Endothelial cell of umbilical vein (primary cell): Measurements from ENCODE around the gene RNF145. TPM values are rescaled to one million over a fixed set of nuclear protein-coding genes. Genes with fewer than 3 reads are reported as not detected.

ENCODE experiments used
- BruUV-seq: library from RNA; stranded (reverse); fragments of 400-500 nt; replicated peaks from 2 replicates; lab custom pipeline; 2021; lab: Mats Ljungman, UMichigan
- CTCF ChIA-PET: fragments of 300-600, 350-600 bp; sonication (Branson Sonifier 250); formaldehyde crosslinking; loops from one replicate; lab custom pipeline; 2021; ENCODE audit warnings: antibody characterized with exemption, inconsistent platforms; lab: Charles Lee
- POLR2A ChIA-PET: fragments of 300-600, 350-600 bp; sonication (Branson Sonifier 250); formaldehyde crosslinking; loops from one replicate; lab custom pipeline; 2021; ENCODE audit warnings: antibody characterized with exemption, inconsistent platforms; lab: Charles Lee
- DNase-seq: peaks from one replicate; pipeline ENCODE4 v3.0.0-alpha.2; 2011; ENCODE audit warnings: low read depth, low spot score
- FAIRE-seq: peaks from 2 replicates; lab custom pipeline; 2011; peaks lifted over from hg19 to GRCh38; lab: Jason Lieb, UNC
- H2AFZ ChIP-seq: 2 replicates; pipeline ENCODE4 v1.6.0; 2012; ENCODE audit warnings: low read depth, low read length, control low read depth, inconsistent platforms
- H3K27ac ChIP-seq: 2 replicates; pipeline ENCODE4 v1.5.1; 2011; ENCODE audit warnings: low read depth, mild to moderate bottlenecking, control low read depth, low read length, moderate library complexity; ENCODE audit not compliant: insufficient read depth
- H3K27me3 ChIP-seq, 2 experiments: 2 replicates each; pipeline versions ENCODE4 v1.6.0 to v1.6.1; 2011; ENCODE audit warnings: low read length in 2 of 2, mixed read lengths in 1 of 2; ENCODE audit not compliant: control insufficient read depth in 2 of 2, insufficient read depth in 2 of 2
- H3K36me3 ChIP-seq, 2 experiments: 2 replicates in 1 of 2; 3 replicates in 1 of 2; pipeline ENCODE4 v1.5.1; 2011; ENCODE audit warnings: low read length in 2 of 2, mild to moderate bottlenecking in 1 of 2, moderate library complexity in 1 of 2; ENCODE audit not compliant: control insufficient read depth in 2 of 2, insufficient read depth in 2 of 2; ENCODE audit errors: extremely low read depth in 1 of 2
- H3K4me1 ChIP-seq: 3 replicates; pipeline ENCODE4 v1.5.1; 2011; ENCODE audit warnings: mild to moderate bottlenecking, low read length; ENCODE audit not compliant: control insufficient read depth, insufficient read depth; ENCODE audit errors: extremely low read depth
- H3K4me2 ChIP-seq: 2 replicates; pipeline ENCODE4 v1.6.1; 2011; ENCODE audit warnings: low read length, control low read depth, mixed read lengths; ENCODE audit not compliant: insufficient read depth
- H3K4me3 ChIP-seq, 3 experiments: fragments of 200-600 bp in 1 of 3; sonication (generic), shearing (Covaris generic) in 1 of 3; replicated peaks in 1 of 3; 2 replicates each; pipeline ENCODE4 v1.5.1; 2011 to 2016; ENCODE audit warnings: control low read depth in 3 of 3, low read length in 3 of 3, mild to moderate bottlenecking in 2 of 3, inconsistent platforms in 1 of 3, low read depth in 1 of 3, moderate library complexity in 1 of 3; ENCODE audit not compliant: insufficient read depth in 1 of 3
- H3K79me2 ChIP-seq: 2 replicates; pipeline ENCODE4 v1.6.0; 2012; ENCODE audit warnings: low read length, inconsistent platforms; ENCODE audit not compliant: control insufficient read depth, insufficient read depth
- H3K9ac ChIP-seq: replicated peaks from 2 replicates; pipeline ENCODE3; 2011; ENCODE audit warnings: low read length, control low read depth; ENCODE audit not compliant: insufficient read depth; ENCODE audit errors: extremely low read depth
- H3K9me1 ChIP-seq: replicated peaks from 3 replicates; pipeline ENCODE4 v1.6.0; 2011; ENCODE audit warnings: mild to moderate bottlenecking, low read length; ENCODE audit not compliant: control insufficient read depth, insufficient read depth; ENCODE audit errors: extremely low read depth
- H3K9me3 ChIP-seq: replicated peaks from 2 replicates; pipeline ENCODE4 v1.5.1; 2012; ENCODE audit warnings: low read length, inconsistent platforms; ENCODE audit not compliant: control insufficient read depth, insufficient read depth
- H4K20me1 ChIP-seq: replicated peaks from 2 replicates; pipeline ENCODE3; 2011; ENCODE audit warnings: mild to moderate bottlenecking, low read length; ENCODE audit not compliant: control insufficient read depth, insufficient read depth; ENCODE audit errors: extremely low read depth
- EZH2 ChIP-seq: IDR thresholded peaks from 2 replicates; pipeline ENCODE4 v1.6.1; 2012; ENCODE audit warnings: borderline replicate concordance, low read depth, mild to moderate bottlenecking, moderate library complexity, low read length, inconsistent platforms; ENCODE audit not compliant: severe bottlenecking
- FOS ChIP-seq: IDR thresholded peaks from 2 replicates; pipeline ENCODE4 v1.6.1; 2011; ENCODE audit warnings: mild to moderate bottlenecking, low read length, moderate library complexity, borderline replicate concordance; ENCODE audit not compliant: insufficient read depth
- GATA2 ChIP-seq: IDR thresholded peaks from 2 replicates; pipeline ENCODE4 v1.7.0; 2011; ENCODE audit warnings: low read depth, mild to moderate bottlenecking, moderate library complexity, mixed read lengths, low read length; ENCODE audit not compliant: insufficient read length, insufficient read depth
- JUN ChIP-seq: IDR thresholded peaks from 2 replicates; pipeline ENCODE4 v1.6.1; 2011; ENCODE audit warnings: borderline replicate concordance, low read depth; ENCODE audit not compliant: insufficient read length, insufficient read depth
- MYC ChIP-seq: IDR thresholded peaks from one replicate; pipeline ENCODE4 v1.6.1; 2011; ENCODE audit warnings: mild to moderate bottlenecking, low read depth, low read length
- POLR2A ChIP-seq: IDR thresholded peaks from 2 replicates; pipeline ENCODE4 v1.6.1; 2012; ENCODE audit warnings: low read depth, mild to moderate bottlenecking, control low read depth, low read length
- POLR2AphosphoS5 ChIP-seq: IDR thresholded peaks from 2 replicates; pipeline ENCODE4 v1.6.1; 2012; ENCODE audit warnings: low read depth, mild to moderate bottlenecking, control low read depth, low read length, moderate library complexity; ENCODE audit not compliant: insufficient read depth
- dilution Hi-C: fragments of 300-500 bp; cut with MboI; formaldehyde crosslinking; loops from one replicate; pipeline ENCODE4 v1.15.0; 2019; ENCODE audit warnings: low sequenced_read_pairs; ENCODE audit not compliant: extremely low pct_ligation_motif_present
- intact Hi-C: fragments of 100-400 bp; cut with micrococcal nuclease; formaldehyde crosslinking; loops from one replicate; pipeline ENCODE4 v1.10.0; 2022
- polyA plus RNA-seq, 4 experiments: library from polyadenylated mRNA; depleted of rRNA in 3 of 4; stranded (reverse) in 3 of 4; unstranded in 1 of 4; fragments of >200 nt; gene quantifications; 2 replicates each; pipeline versions ENCODE4 v1.2.1 to v1.2.3, GENCODE V29; 2011 to 2012; ENCODE audit warnings: missing spikeins in 1 of 4
- total RNA-seq: library from RNA; stranded (reverse); gene quantifications from 2 replicates; pipeline ENCODE4 v1.2.3, GENCODE V29; 2021
- TF ChIP-seq, protein P1 (sequence below): IDR thresholded peaks from 2 replicates; pipeline ENCODE4 v1.6.1; 2011; ENCODE audit not compliant: insufficient read depth, insufficient read length
- TF ChIP-seq, protein P2 (sequence below), 2 donors: IDR thresholded peaks; 1 replicate in 1 of 2; 2 replicates in 1 of 2; pipeline ENCODE4 v1.5.1; 2011; ENCODE audit warnings: low read length in 2 of 2, mild to moderate bottlenecking in 2 of 2, moderate library complexity in 2 of 2, control low read depth in 1 of 2, inconsistent platforms in 1 of 2, low read depth in 1 of 2; ENCODE audit not compliant: insufficient read depth in 1 of 2; ENCODE audit errors: extremely low read depth in 1 of 2

The RNF145 gene
- total and polyA plus RNA-seq, 2 donors (not counting 3 experiments of a cell fraction or from before 2014, with no cell fraction given): 39.4 to 62.3 TPM

DNA sequence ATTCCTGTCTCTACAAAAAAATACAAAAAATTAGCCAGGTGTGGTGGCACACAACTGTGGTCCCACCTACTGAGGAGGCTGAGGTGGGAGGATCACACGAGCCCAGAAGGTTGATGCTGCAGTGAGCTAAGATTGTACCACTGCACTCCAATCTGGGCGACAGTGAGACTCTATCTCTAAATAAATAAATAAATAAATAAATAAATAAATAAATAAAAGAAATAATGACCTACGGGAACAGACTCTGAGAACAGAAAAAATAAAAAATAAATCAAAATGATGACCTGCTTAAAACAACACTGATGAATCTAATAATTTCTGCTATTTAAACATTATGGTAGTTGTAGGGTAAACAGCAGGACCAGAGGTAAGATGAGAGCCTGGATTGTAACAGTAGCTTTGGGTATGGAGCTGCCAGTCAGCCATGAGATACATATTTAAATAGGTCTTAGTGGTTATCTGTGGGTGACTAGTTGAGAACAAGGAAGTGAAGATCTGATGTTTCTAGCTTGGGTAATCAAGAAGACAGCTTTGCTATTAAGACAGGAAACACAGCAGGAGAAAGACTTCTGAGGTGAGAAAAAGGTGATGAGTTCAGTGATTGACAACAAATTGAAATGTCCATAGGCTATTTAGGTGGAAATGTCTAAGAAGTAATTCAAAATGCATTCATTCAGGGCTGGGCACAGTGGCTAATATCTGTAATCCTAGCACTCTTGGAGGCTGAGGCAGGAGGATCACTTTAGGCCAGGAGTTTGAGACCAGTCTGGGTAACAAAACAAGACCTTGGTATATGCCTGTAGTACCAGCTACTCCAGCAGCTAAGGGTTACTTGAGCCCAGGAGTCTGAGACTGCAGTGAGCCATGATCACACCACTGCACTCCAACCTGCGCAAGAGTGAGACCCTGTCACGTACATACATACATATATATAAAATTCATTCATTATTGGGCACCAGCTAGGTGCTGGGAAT is 11.0 kb downstream of the RNF145 start:
- ChIA-PET POLR2A (no interaction called here), CTCF (interaction anchor here (1.0 to 3.5 kb wide), 4 partner anchors 8 to 41 kb away, joined by 5 to 10 read pairs (median 7); no protein-coding TSS in a partner anchor)
- Histone ChIP-seq H3K9me1 (no peaks in the 10 kb centered on the region), H3K27me3 (no peaks in the 10 kb centered on the region), H2AFZ (no peak overlapping the region), H3K4me1 (no peaks in the 10 kb centered on the region), H4K20me1 (no peaks in the 10 kb centered on the region), H3K9me3 (no peaks in the 10 kb centered on the region), H3K9ac (no peak overlapping the region), H3K36me3 (peaks cover 0 to 3% of the 10 kb centered on the region in 2 experiments), H3K27ac (no peak overlapping the region), H3K4me3 (no peak overlapping the region), H3K4me2 (no peak overlapping the region), H3K79me2 (peaks cover 68% of the 10 kb centered on the region)
- DNase-seq (no peak), FAIRE-seq (no peak)
- intact Hi-C loops (no loop called here), dilution Hi-C loops (no loop called here)
- TF ChIP-seq, protein P1, sequence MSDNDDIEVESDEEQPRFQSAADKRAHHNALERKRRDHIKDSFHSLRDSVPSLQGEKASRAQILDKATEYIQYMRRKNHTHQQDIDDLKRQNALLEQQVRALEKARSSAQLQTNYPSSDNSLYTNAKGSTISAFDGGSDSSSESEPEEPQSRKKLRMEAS: no peak
- TF ChIP-seq POLR2A (no peak), FOS (no peak), POLR2AphosphoS5 (no peak), GATA2 (no peak), JUN (no peak), MYC (no peak), EZH2 (no peak)
- TF ChIP-seq, protein P2, sequence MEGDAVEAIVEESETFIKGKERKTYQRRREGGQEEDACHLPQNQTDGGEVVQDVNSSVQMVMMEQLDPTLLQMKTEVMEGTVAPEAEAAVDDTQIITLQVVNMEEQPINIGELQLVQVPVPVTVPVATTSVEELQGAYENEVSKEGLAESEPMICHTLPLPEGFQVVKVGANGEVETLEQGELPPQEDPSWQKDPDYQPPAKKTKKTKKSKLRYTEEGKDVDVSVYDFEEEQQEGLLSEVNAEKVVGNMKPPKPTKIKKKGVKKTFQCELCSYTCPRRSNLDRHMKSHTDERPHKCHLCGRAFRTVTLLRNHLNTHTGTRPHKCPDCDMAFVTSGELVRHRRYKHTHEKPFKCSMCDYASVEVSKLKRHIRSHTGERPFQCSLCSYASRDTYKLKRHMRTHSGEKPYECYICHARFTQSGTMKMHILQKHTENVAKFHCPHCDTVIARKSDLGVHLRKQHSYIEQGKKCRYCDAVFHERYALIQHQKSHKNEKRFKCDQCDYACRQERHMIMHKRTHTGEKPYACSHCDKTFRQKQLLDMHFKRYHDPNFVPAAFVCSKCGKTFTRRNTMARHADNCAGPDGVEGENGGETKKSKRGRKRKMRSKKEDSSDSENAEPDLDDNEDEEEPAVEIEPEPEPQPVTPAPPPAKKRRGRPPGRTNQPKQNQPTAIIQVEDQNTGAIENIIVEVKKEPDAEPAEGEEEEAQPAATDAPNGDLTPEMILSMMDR (IDR thresholded peaks at IDR 0.05; ENCODE audit: extremely low read depth in 1 of 2, insufficient read depth in 1 of 2, low read depth in 1 of 2, low read length in 2 of 2): no peak
- no TSS peak for BruUV-seq
